GM21717 (cell line): ENCODE data around the gene XPNPEP3.
"Not testable (repeated sequence)": the region's sequence is repeated elsewhere in the genome, so short reads cannot be mapped to it uniquely, and the experiment has no call there.

Experiments
- ATAC-seq: cut with Tn5 transposase; IDR thresholded peaks from one replicate; pipeline ENCODE4 v1.9.1; 2021; ENCODE audit warnings: mild to moderate bottlenecking, moderate library complexity; ENCODE audit not compliant: unreplicated experiment

XPNPEP3 gene

GRCh38 chr22:40855979-40856512 lies 902 bp upstream of the XPNPEP3 start:
- ATAC-seq: peak; percentile 22

- no peak for ATAC-seq
These were observed 434 bp downstream of the XPNPEP3 start for GRCh38 chr22:40857309-40857855.

- no peak for ATAC-seq
These were observed 5.1 kb downstream of the XPNPEP3 start, which contains the start of gene DNAJB7 for GRCh38 chr22:40862013-40862412. TSS of gene DNAJB7 (minus strand) at chr22:40862113. CDS start at chr22:40861994, 119 bp downstream.

- no peak for ATAC-seq
These were observed 5.6 kb downstream of the XPNPEP3 start for GRCh38 chr22:40862537-40862936.

- no peak for ATAC-seq
These were observed 10.2 kb downstream of the XPNPEP3 start for GRCh38 chr22:40867109-40867508.

GRCh38 chr22:40868379-40868778 lies 11.4 kb downstream of the XPNPEP3 start:
- ATAC-seq: not testable (repeated sequence)

- no peak for ATAC-seq
These were observed 17.1 kb downstream of the XPNPEP3 start for GRCh38 chr22:40874016-40874415.

GRCh38 chr22:40875111-40875510 lies 18.2 kb downstream of the XPNPEP3 start:
- ATAC-seq: no peak

- no peak for ATAC-seq
These were observed 20.0 kb downstream of the XPNPEP3 start for GRCh38 chr22:40876907-40877306.

- no peak for ATAC-seq
These were observed 20.5 kb downstream of the XPNPEP3 start for GRCh38 chr22:40877488-40877887.

- ATAC-seq: no peak
These were observed 22.0 kb downstream of the XPNPEP3 start for GRCh38 chr22:40878922-40879321.

- no peak for ATAC-seq
These were observed 32.2 kb downstream of the XPNPEP3 start for GRCh38 chr22:40889116-40889515.

GRCh38 chr22:40890881-40891280 lies 33.9 kb downstream of the XPNPEP3 start:
- ATAC-seq: no peak

- ATAC-seq: no peak
These were observed 37.5 kb downstream of the XPNPEP3 start for GRCh38 chr22:40894417-40894816.

- ATAC-seq: no peak
These were observed 42.0 kb downstream of the XPNPEP3 start for GRCh38 chr22:40898850-40899357.

- ATAC-seq: no peak
These were observed 47.2 kb downstream of the XPNPEP3 start for GRCh38 chr22:40904101-40904500.

GRCh38 chr22:40908895-40909294 lies 51.9 kb downstream of the XPNPEP3 start:
- no peak for ATAC-seq

- no peak for ATAC-seq
These were observed 54.8 kb downstream of the XPNPEP3 start for GRCh38 chr22:40911772-40912171.

GRCh38 chr22:40912987-40913386 lies 56.0 kb downstream of the XPNPEP3 start:
- ATAC-seq: not testable (repeated sequence)

- no peak for ATAC-seq
These were observed 62.5 kb downstream of the XPNPEP3 start for GRCh38 chr22:40919446-40919845.

- no peak for ATAC-seq
These were observed 63.6 kb downstream of the XPNPEP3 start for GRCh38 chr22:40920526-40920925.

- no peak for ATAC-seq
These were observed 65.7 kb downstream of the XPNPEP3 start for GRCh38 chr22:40922484-40923303.
